Activated CD4-positive, CD25-positive, alpha-beta regulatory T cell (primary cell): ENCODE results near the gene USH1C.

Source experiments
- DNase-seq, 4 experiments: peaks; one replicate each; lab custom pipeline; 2025; lab: John Stamatoyannopoulos, UW

The USH1C gene

GRCh38 chr11:17471501-17471900 is 72.7 kb downstream of the USH1C start:
- no peak for DNase-seq

GRCh38 chr11:17469998-17470397 is 74.2 kb downstream of the USH1C start:
- DNase-seq = no peak

DNA sequence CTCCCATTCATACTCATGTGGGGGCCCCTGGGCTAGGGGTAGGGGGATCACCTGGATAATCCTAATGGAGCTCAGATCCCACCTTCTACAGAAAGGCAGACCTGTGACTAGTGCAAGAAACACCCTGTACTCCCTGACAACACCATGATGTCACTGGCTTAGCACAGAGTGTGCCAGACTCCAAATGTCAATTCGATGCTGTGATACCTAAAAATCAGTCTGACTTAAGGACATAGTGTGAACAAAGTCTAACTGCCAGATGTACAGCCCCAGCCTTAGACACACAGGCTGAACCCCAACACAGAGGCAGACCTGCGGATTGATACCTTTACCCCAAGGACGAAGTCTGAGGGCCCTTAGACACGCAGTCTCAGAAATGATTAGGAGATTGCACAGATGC is 76.1 kb downstream of the USH1C start:
- no peak for DNase-seq

GRCh38 chr11:17463546-17464174 is 80.6 kb downstream of the USH1C start:
- DNase-seq = no peak

GRCh38 chr11:17462940-17463339 is 81.3 kb downstream of the USH1C start:
- DNase-seq = no peak

GRCh38 chr11:17460406-17460805 is 83.8 kb downstream of the USH1C start:
- DNase-seq = no peak

DNA sequence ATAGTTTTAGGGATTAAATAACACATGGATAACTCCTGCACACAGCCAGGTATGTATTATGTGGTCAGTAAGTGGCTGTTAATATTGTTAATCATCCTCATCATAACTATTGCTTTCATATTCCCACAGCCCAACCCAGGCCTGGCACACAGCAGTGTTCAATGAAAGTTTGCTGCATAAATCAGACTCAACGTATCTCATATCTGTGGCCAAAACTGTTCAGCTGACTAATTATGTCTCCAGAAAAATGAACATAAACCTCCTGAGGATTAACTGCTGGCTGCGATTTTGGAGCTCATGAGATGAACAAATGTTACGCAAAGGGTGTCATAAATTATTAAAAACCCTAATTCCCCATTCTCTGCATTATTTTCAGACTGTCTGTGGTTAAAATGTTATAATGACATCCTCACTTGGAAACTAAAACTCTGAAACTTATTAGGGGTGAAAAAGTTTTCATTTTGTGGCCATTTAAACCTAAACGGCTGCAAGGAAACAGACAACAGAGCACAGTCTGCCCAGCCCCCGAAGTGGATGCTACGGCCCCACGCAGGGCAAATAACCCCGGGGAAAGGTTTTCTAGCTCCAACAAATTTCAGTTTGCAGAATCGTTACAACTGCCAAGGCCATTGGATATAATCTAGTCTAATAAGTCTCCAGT is 84.8 kb downstream of the USH1C start:
- DNase-seq = no peak

GRCh38 chr11:17458268-17458667 is 85.9 kb downstream of the USH1C start:
- DNase-seq = no peak

GRCh38 chr11:17457396-17458173 is 86.6 kb downstream of the USH1C start:
- DNase-seq = no peak

DNA sequence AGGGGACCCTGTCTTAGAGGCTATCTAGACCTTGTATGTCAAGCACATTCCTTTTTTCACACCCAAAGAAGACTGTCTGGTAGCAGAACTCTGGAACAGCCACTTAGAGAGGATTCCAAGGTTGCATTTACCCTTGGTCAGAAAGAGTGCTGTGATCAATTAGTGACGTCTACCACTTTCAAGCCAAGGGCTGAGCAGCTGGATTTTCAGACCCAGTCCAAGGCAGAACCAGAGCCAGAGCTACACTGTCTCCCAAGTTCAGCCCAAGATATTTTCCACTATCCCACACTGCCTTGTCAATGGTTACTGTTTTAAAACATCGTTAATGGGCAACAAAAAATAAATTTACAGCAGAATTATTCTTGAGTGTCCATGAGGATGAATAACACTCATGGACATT is 91.5 kb downstream of the USH1C start:
- DNase-seq = no peak

- no peak for DNase-seq
These were observed 95.1 kb downstream of the USH1C start for GRCh38 chr11:17449158-17449557.

GRCh38 chr11:17446482-17446881 is 97.7 kb downstream of the USH1C start:
- no peak for DNase-seq

GRCh38 chr11:17445240-17445795 is 98.9 kb downstream of the USH1C start:
- DNase-seq = no peak

- DNase-seq = no peak
These were observed 100.1 kb downstream of the USH1C start for GRCh38 chr11:17443926-17444690.
